ENCODE results near the gene PCTP.

PCTP gene

GRCh38 chr17:55750750-55751657 is at the start of gene PCTP:
Gene PCTP (plus strand): TSS chr17:55751051. CDS start chr17:55751104, 53 bp downstream.
- peak; percentile 53 for DNase-seq (ENCODE audit: low read depth)

- no peak for DNase-seq (ENCODE audit: low read depth)
Measured at GRCh38 chr17:55702150-55702549, 48.7 kb upstream of the PCTP start.

DNA sequence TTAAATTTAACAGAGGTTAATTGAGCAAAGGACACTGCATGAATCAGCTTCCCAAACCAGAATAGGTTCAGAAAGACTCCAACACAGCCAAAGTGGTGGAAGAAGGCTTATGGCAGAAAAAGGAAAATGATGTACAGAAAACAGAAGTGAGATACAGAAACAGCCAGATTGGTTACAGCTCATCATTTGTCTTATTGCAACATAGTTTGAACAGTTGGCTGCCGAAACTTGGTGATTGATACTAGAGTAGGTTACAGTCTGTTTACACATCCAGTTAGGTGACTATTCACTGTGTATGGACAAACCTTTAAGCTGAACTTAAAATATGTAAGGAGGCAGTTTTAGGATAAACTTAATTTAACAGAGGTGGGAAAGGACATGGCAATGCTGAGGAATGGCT is 46.5 kb upstream of the PCTP start:
- DNase-seq (ENCODE audit: low read depth), result no peak

DNA sequence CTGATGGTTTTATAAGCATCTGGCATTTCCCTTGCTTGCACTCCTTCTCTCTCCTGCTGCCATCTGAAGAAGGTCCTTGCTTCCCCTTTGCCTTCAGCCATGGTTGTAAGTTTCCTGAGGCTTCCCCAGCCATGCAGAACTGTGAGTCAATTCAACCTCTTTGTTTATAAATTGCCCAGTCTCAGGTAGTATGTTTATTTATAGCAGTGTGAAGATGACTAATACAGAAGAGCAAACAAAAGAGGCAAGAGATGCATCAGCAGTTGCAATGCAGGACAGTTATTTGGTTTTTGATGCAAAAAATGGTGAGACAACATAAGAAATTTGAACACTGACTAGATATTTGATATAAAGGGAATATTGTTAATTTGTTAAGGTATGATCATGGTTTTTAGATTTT is 45.0 kb upstream of the PCTP start:
- no peak for DNase-seq (ENCODE audit: low read depth)

DNA sequence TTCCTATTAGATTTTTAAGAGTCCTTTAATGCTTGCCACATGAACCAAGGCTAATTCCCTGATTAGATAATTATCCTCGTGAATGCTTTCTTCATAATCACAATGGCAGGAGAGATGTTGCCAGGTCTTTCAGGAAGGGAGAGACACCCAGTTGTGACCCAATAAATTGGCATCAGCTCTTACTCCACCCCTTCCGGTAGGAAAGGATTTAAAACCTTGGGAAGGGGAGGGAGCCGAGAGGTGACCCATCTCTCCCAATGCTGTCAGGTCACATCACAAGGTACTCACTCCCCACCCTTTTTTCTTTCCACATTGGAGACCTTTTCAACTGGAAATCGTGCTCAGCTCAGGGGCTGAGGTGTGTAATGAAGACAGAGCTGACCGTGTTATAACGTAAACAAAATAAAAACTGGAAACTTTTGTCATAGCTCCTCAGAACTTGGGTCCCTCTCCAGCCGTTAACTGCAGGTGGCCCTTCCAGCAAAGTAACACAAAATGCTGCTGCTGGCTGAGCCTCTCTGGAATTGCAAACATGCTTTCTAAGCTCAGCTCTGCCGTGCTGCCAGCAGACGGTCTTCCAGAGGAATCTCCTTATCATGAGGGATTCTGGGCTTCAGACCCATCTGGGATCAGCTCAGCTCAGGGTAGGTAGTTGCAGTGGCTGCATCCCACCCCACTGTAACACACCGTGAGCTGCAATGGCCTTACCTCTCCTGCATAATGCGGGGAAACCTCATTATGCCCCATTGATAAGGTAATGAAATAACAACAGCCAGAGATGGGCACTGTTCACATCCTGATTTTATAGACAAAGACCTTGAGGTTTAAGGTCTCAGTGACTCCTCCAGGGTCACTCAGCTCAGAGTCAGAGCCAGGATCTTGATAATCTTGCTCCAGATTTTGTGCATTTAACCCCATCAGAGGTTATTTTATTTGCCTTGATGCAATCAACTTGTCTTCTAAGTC is 43.8 kb upstream of the PCTP start:
- DNase-seq (ENCODE audit: low read depth), result no peak

GRCh38 chr17:55708175-55708974 is 42.5 kb upstream of the PCTP start:
- DNase-seq (ENCODE audit: low read depth), result no peak

- DNase-seq (ENCODE audit: low read depth), result no peak
Measured at GRCh38 chr17:55709440-55709839, 41.4 kb upstream of the PCTP start.

- no peak for DNase-seq (ENCODE audit: low read depth)
Measured at GRCh38 chr17:55709984-55710383, 40.9 kb upstream of the PCTP start.

GRCh38 chr17:55710410-55710809 is 40.4 kb upstream of the PCTP start:
- no peak for DNase-seq (ENCODE audit: low read depth)

- DNase-seq (ENCODE audit: low read depth), result no peak
Measured at GRCh38 chr17:55710829-55711496, 39.9 kb upstream of the PCTP start.

- no peak for DNase-seq (ENCODE audit: low read depth)
Measured at GRCh38 chr17:55717432-55717831, 33.4 kb upstream of the PCTP start.

DNA sequence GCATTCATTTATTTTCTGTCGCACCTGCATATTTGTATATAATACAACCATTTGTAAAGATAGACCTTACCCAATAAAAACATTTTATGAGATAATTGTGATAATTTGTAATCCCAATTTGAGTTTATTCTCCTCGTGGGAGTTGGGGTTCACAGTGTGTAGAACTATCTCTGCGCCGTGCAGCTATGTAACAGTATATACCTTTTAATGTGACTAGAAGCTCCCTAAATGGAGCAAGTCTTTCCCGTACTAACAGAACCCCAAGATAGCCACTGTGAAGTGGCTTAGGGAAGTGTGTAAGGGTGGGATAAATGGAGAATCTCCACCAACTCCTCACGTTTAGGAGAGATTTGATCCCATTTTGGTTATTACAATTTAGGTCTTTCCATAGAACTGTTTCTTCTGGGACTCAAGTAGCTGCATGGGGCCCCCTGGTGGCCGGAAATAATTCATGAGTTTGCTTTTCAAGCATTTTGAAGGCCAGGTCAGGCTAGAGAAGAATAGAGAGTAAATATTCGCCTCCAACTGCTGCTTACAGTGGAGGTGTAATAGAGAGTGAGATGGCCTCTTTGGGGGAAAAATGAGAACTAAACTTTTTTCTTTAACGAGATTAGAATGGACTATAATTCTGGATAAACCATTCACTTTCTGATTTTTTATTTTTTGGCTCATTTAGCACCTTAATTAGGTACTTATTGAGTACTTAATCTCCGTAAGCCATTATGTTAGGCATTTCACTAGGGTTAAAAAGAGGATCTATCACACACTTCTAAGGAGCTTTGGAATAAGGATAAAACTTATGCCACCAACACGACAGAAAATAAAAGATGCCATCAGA is 32.7 kb upstream of the PCTP start:
- DNase-seq (ENCODE audit: low read depth), result no peak

DNA sequence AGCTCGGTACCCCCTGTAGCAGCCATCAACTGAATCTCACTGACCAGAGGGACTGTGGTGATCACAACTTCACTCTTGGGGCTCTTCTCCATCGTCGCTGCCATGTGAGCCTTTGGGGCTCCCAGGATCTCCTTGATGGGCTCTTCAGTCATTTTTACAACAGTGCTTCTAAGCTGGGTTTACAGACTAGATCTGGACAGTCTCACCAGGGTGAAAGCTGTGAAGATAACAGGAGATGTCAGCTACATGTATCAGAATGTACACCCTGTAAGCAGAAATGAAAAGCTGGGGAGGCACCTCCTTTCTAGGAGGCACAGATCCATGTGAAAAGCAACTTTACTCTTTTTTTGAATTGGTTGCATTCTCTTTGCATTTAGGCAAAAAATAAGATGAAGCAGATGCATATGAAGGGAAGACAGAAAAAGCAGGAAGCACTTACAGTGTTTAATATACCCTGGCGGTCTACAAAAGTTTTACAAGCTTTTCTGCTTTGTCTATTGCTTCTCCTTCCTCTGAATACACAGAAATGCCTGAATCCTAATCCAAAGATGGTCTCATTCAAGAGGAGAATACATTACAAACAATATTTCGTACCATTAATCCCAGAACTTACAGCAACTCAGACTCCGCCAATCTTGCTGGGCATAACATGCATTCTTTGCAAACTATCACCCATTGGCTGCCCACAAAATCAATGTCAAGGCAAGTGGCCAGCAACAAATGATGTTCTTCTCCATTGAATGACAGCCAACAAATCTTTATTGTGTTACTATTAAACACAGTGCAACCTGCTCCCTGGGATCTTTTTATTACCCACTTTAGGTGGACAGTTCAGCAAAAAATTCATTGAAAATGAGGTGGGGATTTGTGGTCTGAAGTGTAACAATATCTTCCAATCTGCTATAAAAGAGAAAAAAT is 29.7 kb upstream of the PCTP start:
- no peak for DNase-seq (ENCODE audit: low read depth)

DNA sequence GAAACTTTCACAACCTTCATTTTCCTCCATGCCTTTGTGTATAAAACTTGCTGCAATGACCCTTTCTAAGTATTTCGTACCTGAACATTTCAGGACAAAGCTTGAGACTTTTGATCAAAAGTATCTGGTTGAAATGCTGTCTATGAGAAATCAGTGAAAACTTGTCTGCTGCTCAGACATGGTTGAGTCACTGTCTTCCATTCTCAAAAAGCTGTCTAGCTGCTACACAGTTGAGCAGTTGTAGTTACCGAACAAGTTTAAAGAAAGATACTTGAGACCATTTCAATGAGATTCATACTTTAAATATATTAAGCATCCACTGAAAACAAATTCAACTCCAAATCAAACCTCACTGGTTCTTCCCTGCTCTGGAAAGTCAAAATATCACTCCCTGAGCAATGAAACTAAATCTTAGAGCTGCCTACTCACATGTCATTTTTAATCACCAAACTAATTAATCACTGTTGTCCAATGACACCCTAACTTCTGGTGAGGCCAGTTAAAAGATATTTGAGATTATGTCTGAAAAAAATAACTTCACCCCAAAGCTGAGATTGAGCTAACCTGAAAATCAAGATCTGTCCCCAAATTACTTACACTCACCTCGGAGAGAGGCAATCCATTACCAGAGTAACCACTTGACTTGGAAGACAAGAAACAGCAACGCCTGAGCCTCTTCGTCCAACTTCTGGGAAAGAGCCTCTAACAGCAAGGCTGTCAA is 28.7 kb upstream of the PCTP start:
- no peak for DNase-seq (ENCODE audit: low read depth)

DNA sequence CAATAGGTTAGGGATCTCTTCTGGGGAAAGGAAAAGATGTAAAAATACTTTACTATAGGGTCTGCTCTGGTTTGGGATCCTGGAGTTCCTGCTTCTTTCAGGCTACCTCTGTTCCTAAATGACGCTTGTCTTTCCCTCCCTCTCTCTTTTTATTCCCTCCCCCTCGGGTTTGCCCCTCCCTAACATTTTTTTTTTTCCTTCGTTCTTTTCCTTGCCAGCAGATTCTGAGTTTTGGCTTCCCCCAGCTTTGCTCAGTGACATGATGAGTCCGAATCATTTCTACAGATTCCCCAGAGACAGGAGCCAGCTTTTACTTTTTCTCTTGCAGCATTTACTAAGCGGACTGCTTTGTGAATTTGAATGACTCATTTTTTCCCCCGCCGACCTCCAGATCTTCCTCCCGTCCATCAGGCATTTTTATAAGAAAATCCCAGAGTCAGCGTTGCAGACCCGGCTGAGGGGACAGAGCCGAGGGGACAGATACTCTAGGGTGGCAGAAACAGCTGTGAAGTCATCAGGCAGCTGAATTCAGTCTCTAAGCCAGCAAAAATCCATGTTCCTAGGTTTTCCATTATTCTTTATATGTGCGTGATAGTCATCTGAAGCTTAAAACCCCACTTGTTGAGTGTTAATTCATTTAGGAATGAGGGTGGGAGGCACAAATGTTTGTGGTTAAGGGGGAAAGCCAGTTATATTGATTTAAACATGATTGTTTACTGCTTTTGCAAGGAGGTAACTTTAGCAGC is 27.9 kb upstream of the PCTP start, which contains the start of gene TMEM100:
TMEM100 (minus strand) TSS at position 123 of the 746 bp plus-strand sequence. CDS start 1,794 bp downstream, outside the sequence.
- DNase-seq (ENCODE audit: low read depth), result no peak

- no peak for DNase-seq (ENCODE audit: low read depth)
Measured at GRCh38 chr17:55723488-55723848, 27.4 kb upstream of the PCTP start.

GRCh38 chr17:55726440-55726839 is 24.4 kb upstream of the PCTP start:
- DNase-seq (ENCODE audit: low read depth), result peak; percentile 81

DNA sequence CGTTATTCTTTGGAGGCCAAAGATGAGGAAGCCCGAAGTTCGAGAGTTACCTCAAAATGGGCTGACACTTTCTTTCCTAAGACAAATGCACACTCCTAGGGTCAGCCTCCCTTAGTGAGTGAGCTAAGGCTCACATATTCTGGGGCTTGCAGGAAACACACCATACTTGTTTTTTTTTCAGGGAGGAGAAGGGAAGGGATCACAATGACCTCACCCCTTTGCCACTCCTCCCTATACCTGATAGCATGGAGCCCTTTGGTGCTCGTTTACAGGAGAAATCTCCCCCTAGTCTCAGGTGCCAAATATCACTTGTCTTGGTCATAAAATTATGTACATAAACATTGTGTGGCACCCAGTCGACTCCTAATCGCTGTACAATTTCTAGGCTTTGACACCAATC is 23.6 kb upstream of the PCTP start:
- DNase-seq (ENCODE audit: low read depth), result no peak

Measured in HS-5 (cell line).